ENCODE results near the gene BGN.

Gene BGN

GRCh38 chrX:153462291-153462690 is 32.5 kb upstream of the BGN start:
- no peak for TF ChIP-seq CTCF (IDR thresholded peaks at IDR 0.05; ENCODE audit: control insufficient read depth, extremely low read depth, insufficient read depth)
- no peak for DNase-seq (ENCODE audit: low read depth)
- no peak overlapping the region for H3K4me3 ChIP-seq (ENCODE audit: low read depth, low read length)

- DNase-seq (ENCODE audit: low read depth): no peak
- no peak for TF ChIP-seq CTCF (IDR thresholded peaks at IDR 0.05; ENCODE audit: control insufficient read depth, extremely low read depth, insufficient read depth)
- H3K4me3 ChIP-seq (ENCODE audit: low read depth, low read length): no peak overlapping the region
These were observed 31.7 kb upstream of the BGN start for GRCh38 chrX:153463031-153463430.

GRCh38 chrX:153463556-153463955 is 31.2 kb upstream of the BGN start:
- H3K4me3 ChIP-seq (ENCODE audit: low read depth, low read length): no peak overlapping the region
- no peak for TF ChIP-seq CTCF (IDR thresholded peaks at IDR 0.05; ENCODE audit: control insufficient read depth, extremely low read depth, insufficient read depth)
- DNase-seq (ENCODE audit: low read depth): no peak

GRCh38 chrX:153464116-153464515 is 30.7 kb upstream of the BGN start:
- TF ChIP-seq CTCF (IDR thresholded peaks at IDR 0.05; ENCODE audit: control insufficient read depth, extremely low read depth, insufficient read depth): no peak
- DNase-seq (ENCODE audit: low read depth): no peak
- H3K4me3 ChIP-seq (ENCODE audit: low read depth, low read length): no peak overlapping the region

- DNase-seq (ENCODE audit: low read depth): no peak
- TF ChIP-seq CTCF (IDR thresholded peaks at IDR 0.05; ENCODE audit: control insufficient read depth, extremely low read depth, insufficient read depth): no peak
- no peak overlapping the region for H3K4me3 ChIP-seq (ENCODE audit: low read depth, low read length)
These were observed 28.9 kb upstream of the BGN start for GRCh38 chrX:153465691-153466380.

GRCh38 chrX:153468008-153468580 is 26.7 kb upstream of the BGN start:
- no peak for DNase-seq (ENCODE audit: low read depth)

More at GRCh38 chrX:153468008-153468580, 26.7 kb upstream of the BGN start:
- no peak for TF ChIP-seq CTCF (IDR thresholded peaks at IDR 0.05; ENCODE audit: control insufficient read depth, extremely low read depth, insufficient read depth)
- no peak overlapping the region for H3K4me3 ChIP-seq (ENCODE audit: low read depth, low read length)

Measured in LNCaP clone FGC (cell line).